Stimulated activated naive CD8-positive, alpha-beta T cell treated with anti-CD3 and anti-CD28 coated beads, Interleukin-15, Interleukin-2, amounts not matched to agents 100 U/mL and 50 U/mL, for 24 hours (primary cell): ENCODE results near the gene JAKMIP3.

Experiments
- ATAC-seq: fragments of 150-1000 bp; cut with Tn5 transposase; one replicate; pipeline ENCODE4 v1.10.0; 2021
- DNase-seq: peaks from one replicate; pipeline ENCODE4 v3.0.0; 2021

The JAKMIP3 gene

GRCh38 chr10:132112611-132113010, 46.9 kb downstream of the JAKMIP3 start:
- no peak for ATAC-seq
- no peak for DNase-seq

DNA sequence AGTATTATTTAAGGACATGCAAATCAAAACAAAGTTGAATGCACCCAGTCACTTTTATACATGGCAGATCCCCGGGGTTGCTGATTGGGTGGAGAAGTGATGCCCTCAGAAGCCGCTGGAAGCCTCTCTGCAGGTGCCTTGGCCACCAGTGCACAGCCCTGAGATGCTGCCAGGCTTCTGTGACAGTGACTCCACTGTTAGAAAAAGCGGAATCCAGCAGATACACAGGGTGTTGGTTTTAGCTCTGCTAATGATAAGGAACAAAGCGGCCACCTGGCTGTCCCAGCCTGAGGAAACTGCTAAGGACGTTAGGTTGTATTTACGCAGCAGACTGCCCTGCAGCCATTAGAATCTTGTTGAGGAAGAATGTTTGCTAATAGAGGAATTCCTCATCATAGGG, 47.5 kb downstream of the JAKMIP3 start:
- no peak for ATAC-seq
- no peak for DNase-seq

- no peak for DNase-seq
- ATAC-seq = no peak
Observed at GRCh38 chr10:132113766-132114365, 48.1 kb downstream of the JAKMIP3 start.

GRCh38 chr10:132114953-132115520, 49.3 kb downstream of the JAKMIP3 start:
- DNase-seq = no peak
- no peak for ATAC-seq
